ENCODE data around the gene C13orf46.

The C13orf46 gene

GRCh38 chr13:113969973-113970611 is 3.8 kb downstream of the C13orf46 start:
- no peak for DNase-seq

- no peak for DNase-seq
Observed at GRCh38 chr13:113969311-113969972, 4.4 kb downstream of the C13orf46 start.

- DNase-seq: no peak
Observed at GRCh38 chr13:113968463-113969310, 5.2 kb downstream of the C13orf46 start.

GRCh38 chr13:113967729-113968462 is 6.0 kb downstream of the C13orf46 start:
- no peak for DNase-seq

GRCh38 chr13:113967206-113967720 is 6.6 kb downstream of the C13orf46 start:
- no peak for DNase-seq

GRCh38 chr13:113965968-113966884 is 7.7 kb downstream of the C13orf46 start:
- DNase-seq: no peak

- no peak for DNase-seq
Observed at GRCh38 chr13:113965383-113965874, 8.4 kb downstream of the C13orf46 start.

GRCh38 chr13:113964251-113964995 is 9.5 kb downstream of the C13orf46 start:
- no peak for DNase-seq

- DNase-seq: no peak
Observed at GRCh38 chr13:113963376-113963775, 10.5 kb downstream of the C13orf46 start.

GRCh38 chr13:113962975-113963374 is 10.9 kb downstream of the C13orf46 start:
- no peak for DNase-seq

- no peak for DNase-seq
Observed at GRCh38 chr13:113962386-113962785, 11.5 kb downstream of the C13orf46 start.

- DNase-seq: no peak
Observed at GRCh38 chr13:113960276-113960948, 13.5 kb downstream of the C13orf46 start.

- DNase-seq: no peak
Observed at GRCh38 chr13:113959198-113959597, 14.7 kb downstream of the C13orf46 start.

GRCh38 chr13:113958373-113958772 is 15.5 kb downstream of the C13orf46 start:
- no peak for DNase-seq

GRCh38 chr13:113956571-113956970 is 17.3 kb downstream of the C13orf46 start:
- no peak for DNase-seq

- no peak for DNase-seq
Observed at GRCh38 chr13:113955691-113956090, 18.2 kb downstream of the C13orf46 start.

GRCh38 chr13:113955235-113955634 is 18.6 kb downstream of the C13orf46 start:
- no peak for DNase-seq

GRCh38 chr13:113954046-113954835 is 19.6 kb downstream of the C13orf46 start:
- DNase-seq: no peak

- DNase-seq: no peak
Observed at GRCh38 chr13:113953561-113953960, 20.3 kb downstream of the C13orf46 start.

All from NCI-H187 (cell line).